Measurements from ENCODE around the gene PEX11G.

- TF ChIP-seq POLR2AphosphoS5 (IDR thresholded peaks at IDR 0.05; ENCODE audit: insufficient read depth in 1 of 2, low read depth in 1 of 2) = no peak
- TF ChIP-seq POLR2A (IDR thresholded peaks at IDR 0.05) = no peak
These were observed 17.8 kb upstream of the PEX11G start for GRCh38 chr19:7506385-7507328.

Data from vagina (tissue), 2 donors.